ENCODE measurements around the gene SNRPE. TPM values are rescaled to one million over a fixed set of nuclear protein-coding genes. Genes with fewer than 3 reads are reported as not detected.
"Not testable (repeated sequence)": the region's sequence is repeated elsewhere in the genome, so short reads cannot be mapped to it uniquely, and the experiment has no call there.

SNRPE gene
- total and polyA plus RNA-seq, 12 donors, result 30.1 to 146 (median 81.6) TPM

DNA sequence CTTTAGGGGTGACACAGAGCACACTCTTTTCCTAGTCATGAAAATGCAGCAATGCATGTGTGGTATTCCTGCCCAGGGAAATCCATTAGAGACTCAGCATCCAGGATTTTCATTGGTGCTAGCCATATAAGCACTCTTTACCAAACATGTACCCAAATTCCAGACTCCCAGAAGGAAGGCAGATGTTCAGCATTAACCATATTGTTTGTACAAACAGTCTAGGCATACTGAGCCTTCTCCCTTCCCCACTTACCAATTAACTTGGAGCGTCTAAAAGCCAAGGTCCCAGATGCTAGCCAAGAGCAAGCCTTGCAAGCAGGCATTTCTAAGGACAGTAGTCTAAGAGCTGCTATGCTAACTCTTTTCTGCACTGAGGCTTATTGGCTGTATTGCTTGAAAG, 38.1 kb upstream of the SNRPE start:
- Histone ChIP-seq H3K27me3 (no peaks in the 10 kb centered on the region), H3K4me1 (replicated peaks in 1 of 2) (peaks cover 0 to 21% of the 10 kb centered on the region in 2 donors), H3K27ac (peak overlapping the region in 1 of 5 donors; percentile 6), H3K4me3 (no peak overlapping the region), H3K9me3 (replicated peaks in 1 of 3) (no peaks in the 10 kb centered on the region), H3K36me3 (replicated peaks in 1 of 2) (peaks cover 0 to 63% of the 10 kb centered on the region in 2 donors)
- no peak for TF ChIP-seq POLR2A (IDR thresholded peaks at IDR 0.05)
- TF ChIP-seq, protein P1, sequence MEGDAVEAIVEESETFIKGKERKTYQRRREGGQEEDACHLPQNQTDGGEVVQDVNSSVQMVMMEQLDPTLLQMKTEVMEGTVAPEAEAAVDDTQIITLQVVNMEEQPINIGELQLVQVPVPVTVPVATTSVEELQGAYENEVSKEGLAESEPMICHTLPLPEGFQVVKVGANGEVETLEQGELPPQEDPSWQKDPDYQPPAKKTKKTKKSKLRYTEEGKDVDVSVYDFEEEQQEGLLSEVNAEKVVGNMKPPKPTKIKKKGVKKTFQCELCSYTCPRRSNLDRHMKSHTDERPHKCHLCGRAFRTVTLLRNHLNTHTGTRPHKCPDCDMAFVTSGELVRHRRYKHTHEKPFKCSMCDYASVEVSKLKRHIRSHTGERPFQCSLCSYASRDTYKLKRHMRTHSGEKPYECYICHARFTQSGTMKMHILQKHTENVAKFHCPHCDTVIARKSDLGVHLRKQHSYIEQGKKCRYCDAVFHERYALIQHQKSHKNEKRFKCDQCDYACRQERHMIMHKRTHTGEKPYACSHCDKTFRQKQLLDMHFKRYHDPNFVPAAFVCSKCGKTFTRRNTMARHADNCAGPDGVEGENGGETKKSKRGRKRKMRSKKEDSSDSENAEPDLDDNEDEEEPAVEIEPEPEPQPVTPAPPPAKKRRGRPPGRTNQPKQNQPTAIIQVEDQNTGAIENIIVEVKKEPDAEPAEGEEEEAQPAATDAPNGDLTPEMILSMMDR (IDR thresholded peaks at IDR 0.05), result no peak
- no peak for DNase-seq
- WGBS, 4 donors, result 25 to 65% (median 38%) methylated on average over 1 of the region's 1 CpG
- intact Hi-C loops (cut with DNase I), result no loop called here

DNA sequence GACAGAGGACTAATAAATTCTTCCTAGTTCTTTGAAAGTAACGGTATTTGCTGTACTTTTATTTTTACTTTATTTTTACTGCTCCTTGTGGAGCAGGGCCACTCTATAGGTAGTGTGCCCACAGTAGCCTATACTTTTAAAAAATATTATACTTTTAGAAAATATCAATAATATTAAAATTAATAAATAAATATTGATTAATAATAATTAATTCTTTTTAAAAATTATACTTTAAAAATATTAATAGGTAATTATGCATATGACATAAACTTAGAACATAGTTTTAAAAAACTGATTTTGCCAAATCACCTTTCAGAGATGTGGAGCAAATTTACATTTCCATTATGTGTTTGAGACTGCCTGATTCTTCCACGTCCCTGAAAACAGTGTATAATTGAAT, 35.2 kb upstream of the SNRPE start:
- WGBS, 4 donors, result 94 to 96% (median 96%) methylated on average over 2 of the region's 2 CpGs
- DNase-seq, result no peak
- H3K27ac ChIP-seq, result no peak overlapping the region
- H3K4me1 ChIP-seq (replicated peaks in 1 of 2), result peaks cover 4 to 35% of the 10 kb centered on the region in 2 donors
- no peaks in the 10 kb centered on the region for H3K27me3 ChIP-seq
- no peak overlapping the region for H3K4me3 ChIP-seq
- TF ChIP-seq, protein P1 (IDR thresholded peaks at IDR 0.05), result no peak
- intact Hi-C loops (cut with DNase I), result no loop called here
- no peaks in the 10 kb centered on the region for H3K9me3 ChIP-seq (replicated peaks in 1 of 3)
- H3K36me3 ChIP-seq (replicated peaks in 1 of 2), result peaks cover 0 to 61% of the 10 kb centered on the region in 2 donors

- H3K9me3 ChIP-seq (replicated peaks in 1 of 3), result no peaks in the 10 kb centered on the region
- peak overlapping the region in 2 of 5 donors; percentile 65 to 76 for H3K27ac ChIP-seq
- TF ChIP-seq, protein P1 (IDR thresholded peaks at IDR 0.05), result no peak
- TF ChIP-seq POLR2A (IDR thresholded peaks at IDR 0.05), result no peak
- no peak overlapping the region for H3K4me3 ChIP-seq
- peaks cover 0 to 62% of the 10 kb centered on the region in 2 donors for H3K36me3 ChIP-seq (replicated peaks in 1 of 2)
- no peak for DNase-seq
- H3K27me3 ChIP-seq, result no peaks in the 10 kb centered on the region
- 66 to 77% (median 74%) methylated on average over 5 of the region's 5 CpGs for WGBS, 4 donors
- intact Hi-C loops (cut with DNase I), result no loop called here
- H3K4me1 ChIP-seq (replicated peaks in 1 of 2), result peaks cover 4 to 32% of the 10 kb centered on the region in 2 donors
Measured at GRCh38 chr1:203828002-203828401, 33.4 kb upstream of the SNRPE start.

DNA sequence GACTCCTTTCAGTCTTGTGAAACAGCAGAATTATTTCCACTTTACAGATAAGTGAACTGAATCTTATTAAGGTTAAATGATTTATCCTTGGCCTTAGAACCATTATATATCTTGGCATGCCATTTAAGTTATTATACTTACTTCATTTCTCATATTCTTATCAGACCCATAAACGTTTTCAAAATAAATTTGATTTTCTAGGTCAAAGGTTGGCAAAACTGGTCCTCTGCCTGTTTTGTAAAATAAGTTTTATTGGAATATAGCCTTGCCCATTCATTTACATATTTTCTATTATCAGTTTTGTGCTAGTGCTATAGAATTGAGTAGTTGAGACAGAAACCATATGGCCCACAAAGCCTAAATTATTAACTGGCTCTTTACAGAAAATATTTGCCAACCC, 32.9 kb upstream of the SNRPE start:
- 10 to 17% (median 12%) methylated on average over 1 of the region's 1 CpG for WGBS, 4 donors
- peak overlapping the region; percentile 25 to 76 (median 62) for H3K27ac ChIP-seq

DNA sequence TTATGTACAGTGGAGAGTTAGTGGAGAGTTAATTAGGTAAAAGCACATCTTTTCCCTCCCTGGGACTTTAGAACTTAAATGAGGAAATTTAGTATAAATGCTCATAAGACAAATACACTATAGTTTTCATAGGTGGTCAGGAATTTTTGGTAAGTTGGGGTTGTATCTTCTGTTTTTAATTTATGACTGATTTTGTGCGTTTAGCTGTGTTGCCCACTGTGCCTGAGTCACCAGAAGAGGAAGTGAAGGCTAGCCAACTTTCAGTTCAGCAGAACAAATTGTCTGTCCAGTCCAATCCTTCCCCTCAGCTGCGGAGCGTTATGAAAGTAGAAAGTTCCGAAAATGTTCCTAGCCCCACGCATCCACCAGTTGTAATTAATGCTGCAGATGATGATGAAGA, 32.2 kb upstream of the SNRPE start:
- H3K27ac ChIP-seq, result peak overlapping the region; percentile 25 to 76 (median 62)
- DNase-seq, result peak in 1 of 7 donors; percentile 20

More for the DNA sequence above, 32.9 kb upstream of the SNRPE start:
- no peak for DNase-seq
- peaks cover 0 to 65% of the 10 kb centered on the region in 2 donors for H3K36me3 ChIP-seq (replicated peaks in 1 of 2)
- no peak overlapping the region for H3K4me3 ChIP-seq
- TF ChIP-seq, protein P1 (IDR thresholded peaks at IDR 0.05), result no peak
- H3K27me3 ChIP-seq, result no peaks in the 10 kb centered on the region
- no peaks in the 10 kb centered on the region for H3K9me3 ChIP-seq (replicated peaks in 1 of 3)
- intact Hi-C loops (cut with DNase I), result no loop called here
- H3K4me1 ChIP-seq (replicated peaks in 1 of 2), result peaks cover 4 to 27% of the 10 kb centered on the region in 2 donors

More for the DNA sequence above, 32.2 kb upstream of the SNRPE start:
- H3K9me3 ChIP-seq (replicated peaks in 1 of 3); intact Hi-C loops (cut with DNase I); H3K27me3 ChIP-seq: not testable (repeated sequence)
- Histone ChIP-seq H3K36me3 (replicated peaks in 1 of 2) (peaks cover 0 to 66% of the 10 kb centered on the region in 2 donors), H3K4me3 (peak overlapping the region in 1 of 4 donors; percentile 11), H3K4me1 (replicated peaks in 1 of 2) (peaks cover 4 to 23% of the 10 kb centered on the region in 2 donors)
- WGBS, 4 donors, result 4 to 27% (median 20%) methylated on average over 5 of the region's 5 CpGs

All from adrenal gland (tissue), 12 donors.